Hepatocyte (in vitro differentiated cells): ENCODE results near the gene COMT.
"Not testable (repeated sequence)": the region's sequence is repeated elsewhere in the genome, so short reads cannot be mapped to it uniquely, and the experiment has no call there.

Source experiments
- EZH2 ChIP-seq: fragments of 200-600 bp; sonication (generic); IDR thresholded peaks from 2 replicates; pipeline ENCODE4 v1.6.1; 2016; ENCODE audit warnings: antibody characterized with exemption, mild to moderate bottlenecking, borderline replicate concordance
- EZH2phosphoT487 ChIP-seq: fragments of 200-600 bp; sonication (generic); IDR thresholded peaks from one replicate; pipeline ENCODE4 v1.6.1; 2018; ENCODE audit warnings: antibody characterized with exemption, mild to moderate bottlenecking, low read depth, moderate library complexity; ENCODE audit not compliant: unreplicated experiment, severe bottlenecking
- TF ChIP-seq, protein P1 (sequence below): fragments of 200-600 bp; sonication (generic); IDR thresholded peaks from 2 replicates; pipeline ENCODE4 v1.5.1; 2016; ENCODE audit warnings: antibody characterized with exemption, mild to moderate bottlenecking; ENCODE audit not compliant: poor library complexity

- TF ChIP-seq, protein P1, sequence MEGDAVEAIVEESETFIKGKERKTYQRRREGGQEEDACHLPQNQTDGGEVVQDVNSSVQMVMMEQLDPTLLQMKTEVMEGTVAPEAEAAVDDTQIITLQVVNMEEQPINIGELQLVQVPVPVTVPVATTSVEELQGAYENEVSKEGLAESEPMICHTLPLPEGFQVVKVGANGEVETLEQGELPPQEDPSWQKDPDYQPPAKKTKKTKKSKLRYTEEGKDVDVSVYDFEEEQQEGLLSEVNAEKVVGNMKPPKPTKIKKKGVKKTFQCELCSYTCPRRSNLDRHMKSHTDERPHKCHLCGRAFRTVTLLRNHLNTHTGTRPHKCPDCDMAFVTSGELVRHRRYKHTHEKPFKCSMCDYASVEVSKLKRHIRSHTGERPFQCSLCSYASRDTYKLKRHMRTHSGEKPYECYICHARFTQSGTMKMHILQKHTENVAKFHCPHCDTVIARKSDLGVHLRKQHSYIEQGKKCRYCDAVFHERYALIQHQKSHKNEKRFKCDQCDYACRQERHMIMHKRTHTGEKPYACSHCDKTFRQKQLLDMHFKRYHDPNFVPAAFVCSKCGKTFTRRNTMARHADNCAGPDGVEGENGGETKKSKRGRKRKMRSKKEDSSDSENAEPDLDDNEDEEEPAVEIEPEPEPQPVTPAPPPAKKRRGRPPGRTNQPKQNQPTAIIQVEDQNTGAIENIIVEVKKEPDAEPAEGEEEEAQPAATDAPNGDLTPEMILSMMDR: not testable (repeated sequence)
- not testable (repeated sequence) for TF ChIP-seq EZH2, EZH2phosphoT487
Observed at GRCh38 chr22:19935123-19935718, 6.4 kb upstream of the COMT start.
